ENCODE data around the gene NUP62.

- TF ChIP-seq CTCF (IDR thresholded peaks at IDR 0.05 in 8 of 11, conservative IDR thresholded peaks at IDR 0.05 in 3 of 11) = no peak
- TF ChIP-seq POLR2AphosphoS5 (IDR thresholded peaks at IDR 0.05) = peak in 1 of 3 donors; percentile 7
- no peak for TF ChIP-seq POLR2A (IDR thresholded peaks at IDR 0.05)
These were observed 49.0 kb downstream of the NUP62 start for GRCh38 chr19:49880162-49880869.

Measured in spleen (tissue), 7 donors.